ENCODE results near the gene RHOT2.

DNA sequence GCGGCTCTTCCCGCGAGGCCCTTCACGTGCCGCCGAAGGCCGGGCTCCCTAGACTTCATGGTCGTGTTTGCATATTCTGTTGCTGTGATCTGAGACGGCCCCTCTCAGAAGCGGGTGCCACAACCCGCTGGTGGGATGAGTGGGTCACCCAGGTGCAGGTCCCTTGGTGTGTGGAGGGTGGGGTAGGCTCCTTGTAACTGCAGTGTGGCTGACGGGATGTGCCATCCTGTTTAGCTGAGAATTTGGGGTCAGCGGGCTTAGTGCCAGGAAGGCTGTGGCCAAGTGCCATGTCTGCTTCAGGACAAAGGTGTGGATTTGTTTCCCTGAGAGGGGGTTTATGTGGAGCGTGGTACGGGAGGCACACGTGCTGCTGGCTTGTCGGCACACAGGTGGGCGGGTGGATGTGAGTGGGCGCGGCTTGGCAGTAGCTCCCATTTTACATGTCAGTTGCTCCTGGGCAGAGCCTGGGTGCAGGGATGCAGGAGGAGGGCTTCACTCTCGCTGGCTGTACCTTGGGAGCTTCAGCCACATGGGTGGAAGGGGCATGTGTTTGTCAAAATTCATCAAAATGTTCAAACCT, 46.3 kb upstream of the RHOT2 start:
- TF ChIP-seq, protein P1, sequence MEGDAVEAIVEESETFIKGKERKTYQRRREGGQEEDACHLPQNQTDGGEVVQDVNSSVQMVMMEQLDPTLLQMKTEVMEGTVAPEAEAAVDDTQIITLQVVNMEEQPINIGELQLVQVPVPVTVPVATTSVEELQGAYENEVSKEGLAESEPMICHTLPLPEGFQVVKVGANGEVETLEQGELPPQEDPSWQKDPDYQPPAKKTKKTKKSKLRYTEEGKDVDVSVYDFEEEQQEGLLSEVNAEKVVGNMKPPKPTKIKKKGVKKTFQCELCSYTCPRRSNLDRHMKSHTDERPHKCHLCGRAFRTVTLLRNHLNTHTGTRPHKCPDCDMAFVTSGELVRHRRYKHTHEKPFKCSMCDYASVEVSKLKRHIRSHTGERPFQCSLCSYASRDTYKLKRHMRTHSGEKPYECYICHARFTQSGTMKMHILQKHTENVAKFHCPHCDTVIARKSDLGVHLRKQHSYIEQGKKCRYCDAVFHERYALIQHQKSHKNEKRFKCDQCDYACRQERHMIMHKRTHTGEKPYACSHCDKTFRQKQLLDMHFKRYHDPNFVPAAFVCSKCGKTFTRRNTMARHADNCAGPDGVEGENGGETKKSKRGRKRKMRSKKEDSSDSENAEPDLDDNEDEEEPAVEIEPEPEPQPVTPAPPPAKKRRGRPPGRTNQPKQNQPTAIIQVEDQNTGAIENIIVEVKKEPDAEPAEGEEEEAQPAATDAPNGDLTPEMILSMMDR (IDR thresholded peaks at IDR 0.05): no peak
- no peak for TF ChIP-seq POLR2A (IDR thresholded peaks at IDR 0.05)

Data from testis (tissue), 2 donors.